Vagina (tissue), 2 donors: ENCODE measurements around the gene KIF21A. TPM values are rescaled to one million over a fixed set of nuclear protein-coding genes. Genes with fewer than 3 reads are reported as not detected.
"Not testable (repeated sequence)": the region's sequence is repeated elsewhere in the genome, so short reads cannot be mapped to it uniquely, and the experiment has no call there.

Source experiments
- DNase-seq, 2 donors: peaks; one replicate each; pipeline ENCODE4 v3.0.0-alpha.2; 2017; ENCODE audit errors: extremely low spot score in 2 of 2
- H3K27ac ChIP-seq: fragments of 200-600 bp; sonication (generic); one replicate; pipeline ENCODE4 v1.5.1; 2019
- H3K27me3 ChIP-seq: fragments of 200-600 bp; sonication (generic); one replicate; pipeline ENCODE4 v1.5.1; 2019
- H3K36me3 ChIP-seq, 2 donors: fragments of 200-600 bp; sonication (generic); one replicate each; pipeline ENCODE4 v1.5.1; 2017 to 2019
- H3K4me1 ChIP-seq: fragments of 200-600 bp; sonication (generic); one replicate; pipeline ENCODE4 v1.5.1; 2019
- H3K4me3 ChIP-seq, 2 donors: fragments of 200-600 bp; sonication (generic); 1 replicate in 1 of 2; 2 replicates in 1 of 2; pipeline ENCODE4 v1.5.1; 2016 to 2019
- H3K9me3 ChIP-seq: fragments of 200-600 bp; sonication (generic); one replicate; pipeline ENCODE4 v1.5.1; 2019
- POLR2A ChIP-seq, 2 donors: fragments of 450-650 bp; IDR thresholded peaks; one replicate each; pipeline ENCODE4 v1.6.1; 2017; ENCODE audit warnings: antibody characterized with exemption in 2 of 2, mild to moderate bottlenecking in 2 of 2, moderate library complexity in 2 of 2
- POLR2AphosphoS5 ChIP-seq, 2 donors: sonication (generic); formaldehyde crosslinking; IDR thresholded peaks; one replicate each; pipeline ENCODE4 v1.9.0; 2017; ENCODE audit warnings: antibody characterized with exemption in 2 of 2, mild to moderate bottlenecking in 2 of 2, low read depth in 1 of 2; ENCODE audit not compliant: insufficient read depth in 1 of 2
- intact Hi-C: fragments of 100-400 bp; cut with DNase I; formaldehyde crosslinking; loops from one replicate; pipeline ENCODE4 v1.15.1; 2023
- total RNA-seq: library from RNA; depleted of rRNA; stranded (reverse); fragments of >200 nt; gene quantifications from one replicate; pipeline ENCODE4 v1.2.3, GENCODE V29; 2016
- TF ChIP-seq, protein P1 (sequence below), 3 experiments: fragments of 450-650 bp in 2 of 3; fragments of 200-600 bp in 1 of 3; sonication (generic) in 1 of 3; IDR thresholded peaks; one replicate each; pipeline ENCODE4 v1.5.1; 2017 to 2019; ENCODE audit warnings: antibody characterized with exemption in 3 of 3, mild to moderate bottlenecking in 2 of 3, moderate library complexity in 2 of 3

Gene KIF21A
- total RNA-seq, 1 donor from 2014 or later, result 26.3 TPM

DNA sequence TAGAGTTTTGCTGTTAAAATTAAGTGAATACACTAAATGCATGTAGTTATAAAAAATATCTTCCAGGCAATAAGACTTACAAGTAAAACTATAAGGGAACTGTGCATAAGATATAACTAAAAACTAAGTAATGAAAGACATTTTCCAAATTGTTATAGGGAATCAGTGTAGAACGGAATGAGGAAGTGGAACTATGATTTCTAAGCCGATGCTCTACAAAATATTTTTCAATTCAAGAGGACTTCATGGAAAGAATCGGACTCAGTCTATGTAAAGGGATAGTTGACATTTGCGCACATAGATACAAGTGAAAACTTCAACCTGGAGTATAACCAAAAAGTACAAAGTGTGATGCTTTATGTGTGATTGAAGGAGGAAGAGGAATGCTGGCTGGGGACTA lies 40.1 kb upstream of the KIF21A start:
- Histone ChIP-seq H3K27me3 (no peaks in the 10 kb centered on the region), H3K4me1 (no peaks in the 10 kb centered on the region), H3K9me3 (no peaks in the 10 kb centered on the region), H3K36me3 (no peaks in the 10 kb centered on the region), H3K27ac (no peak overlapping the region), H3K4me3 (no peak overlapping the region)
- intact Hi-C loops, result no loop called here
- TF ChIP-seq POLR2AphosphoS5 (IDR thresholded peaks at IDR 0.05; ENCODE audit: insufficient read depth in 1 of 2, low read depth in 1 of 2), result no peak
- TF ChIP-seq, protein P1, sequence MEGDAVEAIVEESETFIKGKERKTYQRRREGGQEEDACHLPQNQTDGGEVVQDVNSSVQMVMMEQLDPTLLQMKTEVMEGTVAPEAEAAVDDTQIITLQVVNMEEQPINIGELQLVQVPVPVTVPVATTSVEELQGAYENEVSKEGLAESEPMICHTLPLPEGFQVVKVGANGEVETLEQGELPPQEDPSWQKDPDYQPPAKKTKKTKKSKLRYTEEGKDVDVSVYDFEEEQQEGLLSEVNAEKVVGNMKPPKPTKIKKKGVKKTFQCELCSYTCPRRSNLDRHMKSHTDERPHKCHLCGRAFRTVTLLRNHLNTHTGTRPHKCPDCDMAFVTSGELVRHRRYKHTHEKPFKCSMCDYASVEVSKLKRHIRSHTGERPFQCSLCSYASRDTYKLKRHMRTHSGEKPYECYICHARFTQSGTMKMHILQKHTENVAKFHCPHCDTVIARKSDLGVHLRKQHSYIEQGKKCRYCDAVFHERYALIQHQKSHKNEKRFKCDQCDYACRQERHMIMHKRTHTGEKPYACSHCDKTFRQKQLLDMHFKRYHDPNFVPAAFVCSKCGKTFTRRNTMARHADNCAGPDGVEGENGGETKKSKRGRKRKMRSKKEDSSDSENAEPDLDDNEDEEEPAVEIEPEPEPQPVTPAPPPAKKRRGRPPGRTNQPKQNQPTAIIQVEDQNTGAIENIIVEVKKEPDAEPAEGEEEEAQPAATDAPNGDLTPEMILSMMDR (IDR thresholded peaks at IDR 0.05), result no peak
- no peak for TF ChIP-seq POLR2A (IDR thresholded peaks at IDR 0.05)
- no peak for DNase-seq

DNA sequence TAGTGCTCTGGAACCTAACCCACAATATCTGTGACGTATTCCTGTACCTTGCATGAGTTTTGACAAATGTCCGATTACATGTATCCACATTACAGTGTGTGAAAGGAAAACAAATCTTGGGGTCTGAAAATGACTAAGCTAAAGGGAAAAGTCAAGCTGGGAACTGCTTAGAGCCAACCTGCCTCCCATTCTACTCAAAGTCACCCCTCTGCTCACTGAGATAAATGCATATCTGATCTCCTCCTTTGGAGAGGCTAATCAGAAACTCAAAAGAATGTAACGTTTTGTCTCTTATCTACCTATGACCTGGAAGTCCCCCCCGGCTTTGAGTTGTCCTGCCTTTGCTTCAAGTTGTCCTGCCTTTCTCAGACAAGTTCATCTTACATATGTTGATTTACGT lies 34.0 kb upstream of the KIF21A start:
- Histone ChIP-seq H3K27ac (no peak overlapping the region), H3K9me3 (no peaks in the 10 kb centered on the region), H3K4me3 (no peak overlapping the region), H3K27me3 (no peaks in the 10 kb centered on the region), H3K36me3 (no peaks in the 10 kb centered on the region), H3K4me1 (no peaks in the 10 kb centered on the region)
- no peak for TF ChIP-seq POLR2A (IDR thresholded peaks at IDR 0.05)
- TF ChIP-seq, protein P1 (IDR thresholded peaks at IDR 0.05), result no peak
- TF ChIP-seq POLR2AphosphoS5 (IDR thresholded peaks at IDR 0.05; ENCODE audit: insufficient read depth in 1 of 2, low read depth in 1 of 2), result no peak
- intact Hi-C loops, result no loop called here
- DNase-seq, result no peak

DNA sequence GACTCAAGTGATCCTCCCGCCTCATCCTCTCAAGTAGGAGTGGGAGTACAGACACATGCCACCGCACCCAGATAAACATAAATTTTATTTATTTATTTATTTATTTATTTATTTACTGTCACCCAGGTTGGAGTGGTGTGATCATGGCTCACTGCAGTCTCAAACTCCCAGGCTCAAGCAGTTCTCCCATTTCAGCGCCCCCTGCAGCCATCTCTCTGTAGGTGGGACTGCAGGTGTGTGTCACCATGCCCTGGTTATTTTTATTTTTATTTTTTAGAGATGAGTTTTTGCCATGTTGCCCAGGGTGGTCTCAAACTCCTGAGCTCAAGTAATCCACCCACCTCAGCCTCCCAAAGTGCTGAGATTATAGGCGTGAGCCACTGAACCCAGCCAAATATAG lies 33.2 kb upstream of the KIF21A start:
- intact Hi-C loops, result no loop called here
- no peaks in the 10 kb centered on the region for H3K4me1 ChIP-seq
- no peaks in the 10 kb centered on the region for H3K9me3 ChIP-seq
- H3K27ac ChIP-seq, result no peak overlapping the region
- TF ChIP-seq POLR2A (IDR thresholded peaks at IDR 0.05) (no peak), POLR2AphosphoS5 (IDR thresholded peaks at IDR 0.05; ENCODE audit: insufficient read depth in 1 of 2, low read depth in 1 of 2) (no peak)
- TF ChIP-seq, protein P1 (IDR thresholded peaks at IDR 0.05), result no peak
- no peaks in the 10 kb centered on the region for H3K36me3 ChIP-seq
- H3K4me3 ChIP-seq, result no peak overlapping the region
- no peak for DNase-seq
- H3K27me3 ChIP-seq, result no peaks in the 10 kb centered on the region

DNA sequence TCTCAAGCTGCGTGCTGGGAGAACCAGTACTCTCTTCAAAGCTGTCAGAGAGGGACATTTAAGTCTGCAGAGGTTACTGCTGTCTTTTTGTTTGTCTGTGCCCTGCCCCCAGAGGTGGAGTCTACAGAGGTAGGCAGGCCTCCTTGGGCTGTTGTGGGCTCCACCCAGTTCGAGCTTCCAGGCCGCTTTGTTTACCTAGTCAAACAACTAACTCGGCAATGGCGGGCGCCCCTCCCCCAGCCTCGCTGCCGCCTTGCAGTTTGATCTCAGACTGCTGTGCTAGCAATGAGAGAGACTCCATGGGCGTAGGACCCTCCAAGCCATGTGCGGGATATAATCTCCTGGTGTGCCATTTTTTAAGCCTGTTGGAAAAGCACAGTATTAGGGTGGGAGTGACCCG lies 32.2 kb upstream of the KIF21A start:
- H3K27ac ChIP-seq, H3K27me3 ChIP-seq, H3K4me3 ChIP-seq, H3K36me3 ChIP-seq, H3K9me3 ChIP-seq, H3K4me1 ChIP-seq, DNase-seq, intact Hi-C loops: not testable (repeated sequence)

DNA sequence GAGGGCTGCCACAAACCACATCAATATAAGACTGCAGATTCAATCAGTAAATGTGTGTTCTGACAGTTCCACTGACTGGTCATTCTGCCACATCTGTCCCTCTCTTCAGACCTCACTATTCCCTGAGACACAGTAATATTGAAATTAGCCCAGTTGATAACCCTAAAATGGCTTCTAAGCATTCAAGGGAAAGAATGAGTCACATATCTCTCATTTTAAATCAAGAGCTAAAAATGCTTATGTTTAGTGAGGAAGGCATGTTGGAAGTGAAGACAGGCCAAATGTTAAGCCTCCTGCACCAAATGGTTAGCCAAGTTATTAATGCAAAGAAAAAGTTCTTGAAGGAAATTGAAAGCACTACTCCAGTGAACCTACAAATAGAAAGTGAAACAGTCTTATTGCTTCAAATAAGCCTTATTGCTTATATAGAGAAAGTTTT lies 24.5 kb upstream of the KIF21A start:
- Histone ChIP-seq H3K27ac (no peak overlapping the region), H3K36me3 (no peaks in the 10 kb centered on the region), H3K4me1 (no peaks in the 10 kb centered on the region), H3K27me3 (no peaks in the 10 kb centered on the region), H3K9me3 (no peaks in the 10 kb centered on the region), H3K4me3 (no peak overlapping the region)
- no peak for DNase-seq
- intact Hi-C loops, result no loop called here
- TF ChIP-seq POLR2AphosphoS5 (IDR thresholded peaks at IDR 0.05; ENCODE audit: insufficient read depth in 1 of 2, low read depth in 1 of 2), result no peak

DNA sequence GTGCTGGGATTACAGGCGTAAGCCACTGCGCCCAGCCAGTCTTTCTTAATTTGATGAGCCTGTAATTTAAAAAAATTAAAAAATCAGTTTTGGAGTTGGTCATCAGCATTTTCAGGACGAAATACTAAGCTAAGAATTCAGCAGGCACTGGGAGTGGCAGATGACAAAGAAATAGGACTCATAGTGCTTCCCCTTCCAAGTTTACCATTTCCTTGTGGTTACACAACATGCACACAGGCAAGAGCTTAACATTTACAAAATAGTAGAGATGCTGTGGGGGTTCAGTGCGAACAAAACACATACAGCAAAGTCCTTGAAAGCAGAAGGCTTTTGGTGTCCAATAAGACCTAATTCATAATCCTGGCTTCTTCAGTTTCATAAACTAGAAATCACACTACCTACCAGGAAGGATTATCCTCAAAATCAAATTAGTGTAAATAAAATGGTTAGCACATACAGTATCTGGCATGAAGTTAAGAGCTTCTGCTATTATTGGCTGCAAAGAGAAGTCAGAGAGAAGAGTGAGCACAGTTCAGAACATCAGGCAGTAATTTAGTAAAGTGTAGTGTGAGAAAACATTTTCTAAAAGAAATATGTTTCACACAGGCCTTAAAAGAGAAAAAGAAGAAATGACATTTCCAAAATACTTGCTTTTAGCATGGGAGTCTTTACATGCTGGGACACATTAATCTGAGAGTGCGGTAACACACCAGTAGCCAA lies 22.2 kb upstream of the KIF21A start:
- intact Hi-C loops, result no loop called here
- no peak overlapping the region for H3K27ac ChIP-seq
- TF ChIP-seq, protein P1 (IDR thresholded peaks at IDR 0.05), result no peak
- TF ChIP-seq POLR2A (IDR thresholded peaks at IDR 0.05) (no peak), POLR2AphosphoS5 (IDR thresholded peaks at IDR 0.05; ENCODE audit: insufficient read depth in 1 of 2, low read depth in 1 of 2) (no peak)
- no peaks in the 10 kb centered on the region for H3K9me3 ChIP-seq
- no peak overlapping the region for H3K4me3 ChIP-seq
- H3K36me3 ChIP-seq, result no peaks in the 10 kb centered on the region
- no peak for DNase-seq
- no peaks in the 10 kb centered on the region for H3K27me3 ChIP-seq
- no peaks in the 10 kb centered on the region for H3K4me1 ChIP-seq
